ENCODE measurements around the gene OR2F2.

DNA sequence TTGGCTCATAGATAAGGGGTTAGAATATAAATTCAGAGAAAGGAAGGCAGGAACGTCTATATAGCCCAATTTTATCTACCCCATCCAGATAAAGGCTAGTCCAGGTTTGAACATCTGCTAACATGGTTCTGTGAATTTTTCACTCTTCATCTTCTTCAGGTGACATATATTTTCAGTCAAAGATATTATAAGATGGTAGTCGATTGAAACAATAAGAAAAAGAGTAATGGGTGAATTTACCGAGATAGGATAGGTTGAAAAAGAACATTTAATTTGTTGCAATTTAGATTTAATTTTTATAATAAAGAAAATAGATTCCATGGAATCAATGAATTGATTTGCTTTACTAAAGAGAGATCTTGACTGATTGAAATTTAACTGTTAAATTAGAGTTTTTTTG is 19.5 kb downstream of the OR2F2 start, which contains the start of gene OR2F1:
- TF ChIP-seq, protein P1, sequence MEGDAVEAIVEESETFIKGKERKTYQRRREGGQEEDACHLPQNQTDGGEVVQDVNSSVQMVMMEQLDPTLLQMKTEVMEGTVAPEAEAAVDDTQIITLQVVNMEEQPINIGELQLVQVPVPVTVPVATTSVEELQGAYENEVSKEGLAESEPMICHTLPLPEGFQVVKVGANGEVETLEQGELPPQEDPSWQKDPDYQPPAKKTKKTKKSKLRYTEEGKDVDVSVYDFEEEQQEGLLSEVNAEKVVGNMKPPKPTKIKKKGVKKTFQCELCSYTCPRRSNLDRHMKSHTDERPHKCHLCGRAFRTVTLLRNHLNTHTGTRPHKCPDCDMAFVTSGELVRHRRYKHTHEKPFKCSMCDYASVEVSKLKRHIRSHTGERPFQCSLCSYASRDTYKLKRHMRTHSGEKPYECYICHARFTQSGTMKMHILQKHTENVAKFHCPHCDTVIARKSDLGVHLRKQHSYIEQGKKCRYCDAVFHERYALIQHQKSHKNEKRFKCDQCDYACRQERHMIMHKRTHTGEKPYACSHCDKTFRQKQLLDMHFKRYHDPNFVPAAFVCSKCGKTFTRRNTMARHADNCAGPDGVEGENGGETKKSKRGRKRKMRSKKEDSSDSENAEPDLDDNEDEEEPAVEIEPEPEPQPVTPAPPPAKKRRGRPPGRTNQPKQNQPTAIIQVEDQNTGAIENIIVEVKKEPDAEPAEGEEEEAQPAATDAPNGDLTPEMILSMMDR (conservative IDR thresholded peaks at IDR 0.05; ENCODE audit: low read length), result no peak
- no peak for TF ChIP-seq EZH2phosphoT487 (IDR thresholded peaks at IDR 0.05; ENCODE audit: borderline replicate concordance, low read depth, low read length)

All from OCI-LY7 (cell line).